AG04449 (cell line): ENCODE results near the gene ABLIM1.
A peak's percentile ranks its signal among the peaks of the same experiment; 100 is the strongest.

Experiments used
- CTCF ChIA-PET: fragments of 350-600 bp; formaldehyde crosslinking; extraction: SDS; loops from one replicate; lab custom pipeline; 2021; ENCODE audit warnings: antibody characterized with exemption; lab: Yijun Ruan, JAX
- POLR2A ChIA-PET: fragments of 400-600, 350-600 bp; formaldehyde crosslinking; extraction: SDS; loops from one replicate; lab custom pipeline; 2020; ENCODE audit warnings: antibody characterized with exemption, inconsistent platforms; lab: Yijun Ruan, JAX
- DNase-seq: peaks from one replicate; pipeline ENCODE4 v3.0.0-alpha.2; 2010; ENCODE audit warnings: low read depth, low spot score
- H3K4me3 ChIP-seq: 2 replicates; pipeline ENCODE4 v1.5.1; 2011; ENCODE audit warnings: low read depth, mild to moderate bottlenecking, control low read depth, low read length
- TF ChIP-seq, protein P1 (sequence below): IDR thresholded peaks from one replicate; pipeline ENCODE4 v1.5.1; 2011; ENCODE audit warnings: mild to moderate bottlenecking, moderate library complexity, low read length, control low read depth, inconsistent platforms; ENCODE audit not compliant: insufficient read depth; ENCODE audit errors: missing control alignments

ABLIM1 gene

DNA sequence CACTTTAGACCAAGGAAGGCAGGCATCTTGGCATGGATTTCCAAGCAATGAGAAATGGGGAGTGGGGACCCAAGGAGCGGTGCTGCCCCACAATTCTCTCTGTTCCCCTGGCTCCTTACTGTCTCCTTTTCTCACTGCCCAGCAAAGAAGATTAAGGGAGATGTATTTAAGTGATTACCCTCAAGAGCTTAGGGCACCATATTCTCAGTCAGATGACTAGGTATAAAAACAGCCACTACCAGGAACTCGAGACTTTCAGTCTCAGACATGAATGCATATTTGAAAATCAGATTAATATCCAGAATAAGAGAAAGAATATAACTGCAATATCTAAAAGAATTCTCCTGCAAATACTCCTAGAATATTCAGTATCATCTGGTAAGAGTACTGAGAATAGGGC lies at the start of gene ABLIM1:
TSS of gene ABLIM1 (minus strand) at position 101 of the 400 bp plus-strand sequence. CDS start at position 26, 75 bp downstream.
- TF ChIP-seq, protein P1, sequence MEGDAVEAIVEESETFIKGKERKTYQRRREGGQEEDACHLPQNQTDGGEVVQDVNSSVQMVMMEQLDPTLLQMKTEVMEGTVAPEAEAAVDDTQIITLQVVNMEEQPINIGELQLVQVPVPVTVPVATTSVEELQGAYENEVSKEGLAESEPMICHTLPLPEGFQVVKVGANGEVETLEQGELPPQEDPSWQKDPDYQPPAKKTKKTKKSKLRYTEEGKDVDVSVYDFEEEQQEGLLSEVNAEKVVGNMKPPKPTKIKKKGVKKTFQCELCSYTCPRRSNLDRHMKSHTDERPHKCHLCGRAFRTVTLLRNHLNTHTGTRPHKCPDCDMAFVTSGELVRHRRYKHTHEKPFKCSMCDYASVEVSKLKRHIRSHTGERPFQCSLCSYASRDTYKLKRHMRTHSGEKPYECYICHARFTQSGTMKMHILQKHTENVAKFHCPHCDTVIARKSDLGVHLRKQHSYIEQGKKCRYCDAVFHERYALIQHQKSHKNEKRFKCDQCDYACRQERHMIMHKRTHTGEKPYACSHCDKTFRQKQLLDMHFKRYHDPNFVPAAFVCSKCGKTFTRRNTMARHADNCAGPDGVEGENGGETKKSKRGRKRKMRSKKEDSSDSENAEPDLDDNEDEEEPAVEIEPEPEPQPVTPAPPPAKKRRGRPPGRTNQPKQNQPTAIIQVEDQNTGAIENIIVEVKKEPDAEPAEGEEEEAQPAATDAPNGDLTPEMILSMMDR, result no peak
- no peak within 1 kb of the TSS for H3K4me3 ChIP-seq
- CTCF ChIA-PET, result interaction anchor here (1.2 kb wide), 1 partner anchor 128 kb away, joined by 3 read pairs; no protein-coding TSS in a partner anchor
- DNase-seq, result no peak
- POLR2A ChIA-PET, result no interaction called here

DNA sequence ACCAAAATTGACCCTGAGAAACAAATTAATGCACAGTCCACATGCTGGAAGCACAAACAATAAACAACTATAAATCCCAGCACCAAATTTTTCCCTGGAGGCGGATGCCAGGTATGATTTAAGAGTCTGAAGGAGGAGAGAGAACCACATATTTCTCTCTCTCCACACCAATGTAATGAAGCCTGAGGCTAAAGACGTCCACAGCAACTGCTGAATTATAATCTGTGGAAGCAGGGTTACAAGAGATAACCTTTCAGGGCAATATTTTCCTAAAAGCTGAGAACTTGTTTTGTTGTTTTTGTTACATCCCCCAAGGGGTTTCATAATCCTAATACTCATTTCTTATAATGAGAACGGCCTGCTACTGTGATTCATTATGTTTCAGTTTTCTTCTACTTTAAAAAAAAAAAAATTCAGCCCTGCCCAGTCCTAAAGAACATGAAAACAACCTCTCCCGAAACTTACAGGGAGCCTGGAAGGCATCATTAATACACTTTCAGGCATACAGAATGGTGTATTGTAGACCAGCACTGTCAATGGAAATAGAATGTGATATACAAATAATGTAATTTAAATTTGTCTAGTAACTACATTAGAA lies 48.5 kb upstream of the ABLIM1 start:
- TF ChIP-seq, protein P1, result no peak
- DNase-seq, result no peak
- H3K4me3 ChIP-seq, result no peak overlapping the region
- CTCF ChIA-PET, result interaction anchor here (0.6 to 2.5 kb wide), 3 partner anchors 80 to 237 kb away, joined by 3 to 7 read pairs (median 3); no protein-coding TSS in a partner anchor
- POLR2A ChIA-PET, result no interaction called here

DNA sequence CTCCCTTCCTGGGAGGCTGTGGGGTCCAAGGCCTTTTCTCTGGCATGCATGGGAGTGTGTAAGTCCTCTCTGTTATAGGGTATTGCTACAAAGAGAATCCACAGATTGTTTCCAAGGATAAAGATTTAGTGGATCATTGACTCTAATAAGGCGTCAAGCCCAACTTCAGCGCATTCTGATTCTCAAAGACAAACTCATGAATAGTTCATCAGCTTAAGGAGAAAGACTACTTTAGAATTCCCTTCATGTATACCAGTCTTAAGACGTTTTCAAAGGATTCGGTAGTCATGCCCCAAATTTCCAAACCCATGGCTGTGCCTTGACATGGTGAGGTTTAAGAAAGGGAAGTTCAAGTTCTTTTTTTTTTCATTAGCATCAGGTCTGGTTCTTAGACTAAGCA lies 46.6 kb upstream of the ABLIM1 start:
- POLR2A ChIA-PET, result interaction anchor here (0.6 kb wide), 1 partner anchor 155 kb away, joined by 4 read pairs; no protein-coding TSS in a partner anchor
- no peak for DNase-seq
- no peak overlapping the region for H3K4me3 ChIP-seq
- CTCF ChIA-PET, result interaction anchor here (1.0 to 4.4 kb wide), 14 partner anchors 8 to 233 kb away, joined by 3 to 94 read pairs (median 4); partner anchors contain the start of gene FHIP2A
- TF ChIP-seq, protein P1, result no peak

DNA sequence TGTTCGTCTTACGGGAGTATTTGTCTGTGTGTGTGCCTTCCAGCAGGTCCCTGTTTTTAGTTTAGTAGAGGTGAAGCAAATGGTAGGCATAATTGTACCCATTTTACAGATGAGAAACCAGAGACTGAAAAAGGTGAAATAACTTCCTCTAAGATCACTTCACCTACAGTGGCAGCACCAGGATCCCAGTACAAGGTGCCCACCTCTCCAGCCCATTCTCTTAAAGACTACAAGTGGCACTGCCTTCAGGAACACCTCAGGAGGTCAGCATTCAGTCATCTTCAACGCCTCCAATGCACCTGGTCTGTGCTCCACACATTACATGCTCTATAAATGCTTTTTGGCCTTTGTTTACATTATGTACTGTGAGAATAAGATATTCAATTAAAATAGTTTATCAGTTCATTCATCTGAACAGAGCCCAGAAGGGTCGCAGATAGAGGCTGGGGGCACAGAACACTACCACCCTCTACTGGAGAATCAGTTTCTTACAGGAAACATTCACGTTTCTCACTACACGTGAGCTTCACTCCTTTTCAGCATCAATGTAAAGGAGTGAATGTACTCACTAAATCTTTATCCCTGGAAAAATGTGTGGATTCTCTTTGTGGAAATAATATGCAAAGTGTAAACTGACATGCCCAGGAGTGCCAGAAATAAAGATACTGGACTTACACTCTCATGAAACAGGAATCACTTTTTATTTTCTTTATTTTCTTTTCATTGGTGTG lies 45.5 kb upstream of the ABLIM1 start:
- ChIA-PET POLR2A (no interaction called here), CTCF (interaction anchor here (0.7 to 4.4 kb wide), 26 partner anchors 9 to 400 kb away, joined by 3 to 94 read pairs (median 4); partner anchors contain the start of gene FHIP2A)
- TF ChIP-seq, protein P1, result peak; percentile 34
- no peak for DNase-seq
- H3K4me3 ChIP-seq, result no peak overlapping the region

DNA sequence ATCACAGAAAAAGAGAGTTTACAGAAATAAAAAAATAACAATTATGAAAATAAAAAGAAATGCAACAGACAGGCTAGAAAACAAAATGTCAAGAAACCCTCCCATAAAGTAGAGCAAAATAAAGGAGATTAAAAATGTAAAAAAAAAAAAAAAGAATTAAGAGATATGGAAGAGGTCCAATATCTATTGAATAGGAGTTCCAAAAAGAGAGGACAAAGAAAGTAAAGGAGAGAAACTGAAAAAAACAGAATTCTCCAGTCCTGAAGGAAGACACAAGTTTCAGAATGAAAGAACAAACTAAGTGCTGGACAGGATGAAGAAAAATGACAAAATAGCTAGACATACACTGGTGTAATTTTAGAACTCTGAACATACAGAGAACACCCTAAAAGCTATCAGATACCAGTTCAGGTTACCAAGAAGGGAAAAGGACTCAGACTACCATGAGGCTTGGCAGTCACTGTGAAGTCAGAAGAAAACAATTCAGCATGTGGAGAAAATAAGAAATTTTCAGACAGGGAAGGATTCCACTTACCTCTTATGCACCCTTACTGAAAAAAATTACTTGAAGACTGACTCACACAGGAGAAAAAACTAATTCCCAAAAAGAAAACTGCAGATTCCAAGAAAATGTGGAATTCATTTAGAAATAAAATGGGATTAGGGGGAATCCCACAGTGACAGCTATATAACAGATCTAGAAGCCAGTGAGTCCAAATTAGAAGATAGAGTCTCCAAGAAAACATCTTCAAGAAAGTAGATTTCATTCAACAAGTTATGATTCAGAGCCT lies 40.4 kb upstream of the ABLIM1 start:
- H3K4me3 ChIP-seq, result no peak overlapping the region
- DNase-seq, result no peak
- ChIA-PET POLR2A (no interaction called here), CTCF (interaction anchor here (0.8 to 2.2 kb wide), 8 partner anchors 10 to 227 kb away, joined by 3 to 6 read pairs (median 4); partner anchors contain the start of gene FHIP2A)
- TF ChIP-seq, protein P1, result no peak
